HG03457 (cell line): Measurements from ENCODE around the gene DUSP5.
"Not testable (repeated sequence)": the region's sequence is repeated elsewhere in the genome, so short reads cannot be mapped to it uniquely, and the experiment has no call there.

ENCODE experiments used
- ATAC-seq: cut with Tn5 transposase; IDR thresholded peaks from one replicate; pipeline ENCODE4 v1.9.1; 2021; ENCODE audit warnings: moderate number of reproducible peaks; ENCODE audit not compliant: unreplicated experiment

Gene DUSP5

GRCh38 chr10:110497438-110498086, at the start of gene DUSP5:
DUSP5 (plus strand) TSS chr10:110497907; CDS start chr10:110498122, 215 bp downstream.
- ATAC-seq = peak; percentile 42

- no peak for ATAC-seq
Observed at GRCh38 chr10:110448682-110449418, 48.9 kb upstream of the DUSP5 start.

GRCh38 chr10:110455446-110455845, 42.3 kb upstream of the DUSP5 start:
- no peak for ATAC-seq

- ATAC-seq = no peak
Observed at GRCh38 chr10:110456046-110456445, 41.7 kb upstream of the DUSP5 start.

GRCh38 chr10:110456523-110457091, 41.1 kb upstream of the DUSP5 start:
- ATAC-seq = no peak

GRCh38 chr10:110457851-110458250, 39.9 kb upstream of the DUSP5 start:
- no peak for ATAC-seq

- no peak for ATAC-seq
Observed at GRCh38 chr10:110458266-110458920, 39.3 kb upstream of the DUSP5 start.

GRCh38 chr10:110459600-110459999, 38.1 kb upstream of the DUSP5 start:
- ATAC-seq = no peak

GRCh38 chr10:110460111-110460809, 37.4 kb upstream of the DUSP5 start:
- ATAC-seq = no peak

- ATAC-seq = no peak
Observed at GRCh38 chr10:110461088-110461487, 36.6 kb upstream of the DUSP5 start.

GRCh38 chr10:110461530-110461929, 36.2 kb upstream of the DUSP5 start:
- no peak for ATAC-seq

GRCh38 chr10:110462166-110463095, 35.3 kb upstream of the DUSP5 start:
- no peak for ATAC-seq

GRCh38 chr10:110468258-110468657, 29.4 kb upstream of the DUSP5 start:
- not testable (repeated sequence) for ATAC-seq

- ATAC-seq = not testable (repeated sequence)
Observed at GRCh38 chr10:110470541-110470940, 27.2 kb upstream of the DUSP5 start.

GRCh38 chr10:110471566-110472139, 26.1 kb upstream of the DUSP5 start:
- no peak for ATAC-seq

GRCh38 chr10:110474017-110474416, 23.7 kb upstream of the DUSP5 start:
- ATAC-seq = no peak

GRCh38 chr10:110474826-110475225, 22.9 kb upstream of the DUSP5 start:
- ATAC-seq = no peak

- ATAC-seq = no peak
Observed at GRCh38 chr10:110475722-110476515, 21.8 kb upstream of the DUSP5 start.

GRCh38 chr10:110479710-110480109, 18.0 kb upstream of the DUSP5 start:
- no peak for ATAC-seq
